A549 (cell line): ENCODE measurements around the gene PSMA7. TPM values are rescaled to one million over a fixed set of nuclear protein-coding genes. Genes with fewer than 3 reads are reported as not detected.

ENCODE experiments used
- ATAC-seq, 2 experiments: fragments of 200-7000 bp in 1 of 2; fragments of >200 bp in 1 of 2; cut with Nextera tagmentation in 1 of 2; cut with Tn5 transposase in 1 of 2; 3 replicates each; pipeline versions ENCODE4 v1.8.0 to v1.9.1; 2018 to 2020; ENCODE audit warnings: mild to moderate bottlenecking in 1 of 2, moderate library complexity in 1 of 2
- CTCF ChIA-PET: fragments of 300-600 bp; sonication (Branson Sonifier 250); formaldehyde crosslinking; extraction: SDS; loops from one replicate; lab custom pipeline; 2021; ENCODE audit warnings: antibody characterized with exemption, inconsistent platforms; lab: Yijun Ruan, JAX
- POLR2A ChIA-PET: fragments of 350-600 bp; formaldehyde crosslinking; extraction: SDS; loops from one replicate; lab custom pipeline; 2021; ENCODE audit warnings: antibody characterized with exemption, inconsistent platforms; lab: Yijun Ruan, JAX
- DNase-seq, 2 experiments: peaks; one replicate each; pipeline versions ENCODE4 v3.0.0 to v3.0.0-alpha.2; 2011 to 2016; ENCODE audit warnings: low read depth in 1 of 2, low spot score in 1 of 2
- FAIRE-seq: peaks from 2 replicates; lab custom pipeline; 2011; peaks lifted over from hg19 to GRCh38; lab: Jason Lieb, UNC
- H3K27ac ChIP-seq, 2 experiments: fragments of >200 bp; sonication (Bioruptor Twin); formaldehyde crosslinking; 3 replicates each; pipeline ENCODE4 v1.5.1; 2016 to 2017
- H3K4me1 ChIP-seq: fragments of >200 bp; sonication (Bioruptor Twin); formaldehyde crosslinking; 3 replicates; pipeline ENCODE4 v1.6.1; 2016
- H3K4me2 ChIP-seq: fragments of >200 bp; sonication (Bioruptor Twin); formaldehyde crosslinking; 3 replicates; pipeline ENCODE4 v1.6.1; 2016
- H3K4me3 ChIP-seq: fragments of >200 bp; sonication (Bioruptor Twin); formaldehyde crosslinking; 3 replicates; pipeline ENCODE4 v1.5.1; 2016
- H3K9me3 ChIP-seq: fragments of >200 bp; sonication (Bioruptor Twin); formaldehyde crosslinking; 3 replicates; pipeline ENCODE4 v1.6.1; 2016
- ATOH8 ChIP-seq: fragments of 250-450 bp; sonication (Bioruptor Pico); IDR thresholded peaks from 2 replicates; pipeline ENCODE4 v1.5.0; 2020; ENCODE audit warnings: low read depth, mild to moderate bottlenecking, moderate library complexity
- CEBPB ChIP-seq, 2 experiments: fragments of >200 bp in 1 of 2; sonication (Bioruptor Twin) in 1 of 2; formaldehyde crosslinking in 1 of 2; IDR thresholded peaks; 2 replicates each; pipeline ENCODE4 v1.6.1; 2012 to 2016
- CHD2 ChIP-seq: fragments of 150-350 bp; IDR thresholded peaks from 2 replicates; pipeline ENCODE4 v1.6.1; 2014; ENCODE audit warnings: low read length; ENCODE audit not compliant: partially characterized antibody
- EHMT2 ChIP-seq: fragments of 200-600 bp; sonication (generic); IDR thresholded peaks from 2 replicates; pipeline ENCODE4 v1.6.1; 2016; ENCODE audit warnings: antibody characterized with exemption, low read depth, mild to moderate bottlenecking, moderate library complexity
- ESRRA ChIP-seq: fragments of 150-350 bp; IDR thresholded peaks from 2 replicates; pipeline ENCODE4 v1.6.1; 2014; ENCODE audit warnings: mild to moderate bottlenecking, low read length, borderline replicate concordance
- FOXS1 ChIP-seq: fragments of 250-450 bp; sonication (Bioruptor Pico); IDR thresholded peaks from 2 replicates; pipeline ENCODE4 v1.5.0; 2020; ENCODE audit warnings: mild to moderate bottlenecking, moderate library complexity
- GATA3 ChIP-seq: IDR thresholded peaks from 2 replicates; pipeline ENCODE4 v1.6.1; 2012; ENCODE audit warnings: borderline replicate concordance
- HDAC2 ChIP-seq: fragments of 200-600 bp; sonication (generic); IDR thresholded peaks from 2 replicates; pipeline ENCODE4 v1.6.1; 2016
- HES2 ChIP-seq: fragments of >200 bp; sonication (Bioruptor Twin); formaldehyde crosslinking; IDR thresholded peaks from 2 replicates; pipeline ENCODE4 v1.6.1; 2016
- HOXA7 ChIP-seq: fragments of 250-450 bp; sonication (Bioruptor Pico); IDR thresholded peaks from 2 replicates; pipeline ENCODE4 v1.5.0; 2020; ENCODE audit warnings: mild to moderate bottlenecking, moderate library complexity
- HOXB5 ChIP-seq: fragments of 250-450 bp; sonication (Bioruptor Pico); IDR thresholded peaks from 2 replicates; pipeline ENCODE4 v1.5.0; 2020; ENCODE audit warnings: mild to moderate bottlenecking, moderate library complexity
- JUNB ChIP-seq: fragments of >200 bp; sonication (Bioruptor Twin); formaldehyde crosslinking; IDR thresholded peaks from 2 replicates; pipeline ENCODE4 v1.6.1; 2016
- MAZ ChIP-seq: fragments of 150-350 bp; IDR thresholded peaks from 2 replicates; pipeline ENCODE4 v1.6.1; 2014; ENCODE audit warnings: antibody characterized with exemption, low read depth, low read length, borderline replicate concordance
- NFE2L2 ChIP-seq: fragments of 150-350 bp; conservative IDR thresholded peaks from 2 replicates; pipeline ENCODE4 v1.6.1; 2014; ENCODE audit warnings: low read length
- PBX3 ChIP-seq: IDR thresholded peaks from 2 replicates; pipeline ENCODE4 v1.6.1; 2012
- PHF8 ChIP-seq: fragments of 200-600 bp; sonication (generic); IDR thresholded peaks from 2 replicates; pipeline ENCODE4 v1.6.1; 2016; ENCODE audit warnings: low read depth, mild to moderate bottlenecking, antibody characterized with exemption, moderate library complexity, borderline replicate concordance
- RARB ChIP-seq: fragments of 250-450 bp; sonication (Bioruptor Pico); IDR thresholded peaks from 2 replicates; pipeline ENCODE4 v1.8.0; 2021; ENCODE audit warnings: mild to moderate bottlenecking, moderate library complexity
- RCOR1 ChIP-seq: fragments of 150-350 bp; IDR thresholded peaks from 2 replicates; pipeline ENCODE4 v1.6.1; 2014; ENCODE audit warnings: antibody characterized with exemption, low read length, low read depth
- RFX5 ChIP-seq: fragments of 450-650 bp; IDR thresholded peaks from 2 replicates; pipeline ENCODE4 v1.7.1; 2014; ENCODE audit warnings: antibody characterized with exemption, mild to moderate bottlenecking, moderate library complexity
- SMC3 ChIP-seq: fragments of >200 bp; sonication (Bioruptor Twin); formaldehyde crosslinking; IDR thresholded peaks from 3 replicates; pipeline ENCODE4 v1.6.1; 2018; ENCODE audit warnings: inconsistent platforms
- TP53 ChIP-seq: fragments of 250-450 bp; sonication (Bioruptor Pico); IDR thresholded peaks from 2 replicates; pipeline ENCODE4 v1.5.0; 2021; ENCODE audit warnings: mild to moderate bottlenecking, moderate library complexity
- ZC3H11A ChIP-seq: fragments of 450-650 bp; IDR thresholded peaks from 2 replicates; pipeline ENCODE4 v1.6.1; 2014; ENCODE audit warnings: antibody characterized with exemption, mild to moderate bottlenecking
- ZSCAN20 ChIP-seq: fragments of 250-450 bp; sonication (Bioruptor Pico); IDR thresholded peaks from 2 replicates; pipeline ENCODE4 v1.8.0; 2022; ENCODE audit warnings: mild to moderate bottlenecking, moderate library complexity
- WGBS: methylation state at CpG from one replicate; pipeline ENCODE4 v1.1.6; 2017; ENCODE audit errors: missing lambda C conversion rate; 5-methylcytosine and 5-hydroxymethylcytosine counted together
- polyA plus RNA-seq, 4 experiments: library from polyadenylated mRNA; depleted of rRNA in 3 of 4; stranded (reverse); fragments of >200 nt; fragmentation: RNase III in 1 of 4; extraction: RNeasy Plus Mini Kit Qiagen cat#74134 plus additional on column Dnase treatment in 1 of 4; gene quantifications; 2 replicates in 3 of 4; 3 replicates in 1 of 4; pipeline ENCODE4 v1.2.3, GENCODE V29; 2011 to 2017
- TF ChIP-seq, protein P1 (sequence below): IDR thresholded peaks from 2 replicates; pipeline ENCODE4 v1.6.1; 2012; ENCODE audit warnings: low read depth, borderline replicate concordance

Gene PSMA7
- polyA plus RNA-seq, 2 of the 4 experiments (the other 2 are of a cell fraction), result 511 to 562 TPM

DNA sequence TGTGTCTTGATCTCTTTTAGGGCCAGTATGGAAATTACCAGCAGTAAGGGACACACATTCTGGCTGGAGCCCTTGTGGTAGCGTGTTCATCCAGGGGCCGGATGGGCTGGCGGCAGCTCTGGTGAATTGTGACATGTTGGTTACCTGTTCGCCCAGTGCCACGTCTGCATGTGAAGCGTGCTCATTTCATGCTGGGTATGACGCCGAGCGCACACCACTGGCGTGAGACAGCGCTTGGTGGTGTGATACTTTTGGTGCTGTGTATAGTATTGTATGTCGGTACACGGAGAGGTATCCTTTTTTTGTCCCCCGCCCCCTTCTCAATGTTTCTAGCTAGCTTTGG lies 35.9 kb upstream of the PSMA7 start:
- 94% methylated on average over 14 of the region's 14 CpGs for WGBS
- CTCF ChIA-PET, result no interaction called here
- ATAC-seq (no peak), FAIRE-seq (no peak)
- no peak overlapping the region for H3K4me2 ChIP-seq
- H3K4me1 ChIP-seq, result peaks cover 10% of the 10 kb centered on the region; the same call in 2 of the 3 replicates
- H3K27ac ChIP-seq, result no peak overlapping the region
- POLR2A ChIA-PET, result no interaction called here
- TF ChIP-seq RARB (CRISPR knock-in tag) (no peak), PHF8 (no peak), CEBPB (IDR thresholded peaks at IDR 0.05) (no peak), RCOR1 (no peak), TP53 (CRISPR knock-in tag) (no peak), JUNB (no peak)
- TF ChIP-seq, all 56 proteins: peak for 0
- H3K4me3 ChIP-seq, result no peak overlapping the region
- H3K9me3 ChIP-seq, result no peaks in the 10 kb centered on the region
- no peak for DNase-seq

DNA sequence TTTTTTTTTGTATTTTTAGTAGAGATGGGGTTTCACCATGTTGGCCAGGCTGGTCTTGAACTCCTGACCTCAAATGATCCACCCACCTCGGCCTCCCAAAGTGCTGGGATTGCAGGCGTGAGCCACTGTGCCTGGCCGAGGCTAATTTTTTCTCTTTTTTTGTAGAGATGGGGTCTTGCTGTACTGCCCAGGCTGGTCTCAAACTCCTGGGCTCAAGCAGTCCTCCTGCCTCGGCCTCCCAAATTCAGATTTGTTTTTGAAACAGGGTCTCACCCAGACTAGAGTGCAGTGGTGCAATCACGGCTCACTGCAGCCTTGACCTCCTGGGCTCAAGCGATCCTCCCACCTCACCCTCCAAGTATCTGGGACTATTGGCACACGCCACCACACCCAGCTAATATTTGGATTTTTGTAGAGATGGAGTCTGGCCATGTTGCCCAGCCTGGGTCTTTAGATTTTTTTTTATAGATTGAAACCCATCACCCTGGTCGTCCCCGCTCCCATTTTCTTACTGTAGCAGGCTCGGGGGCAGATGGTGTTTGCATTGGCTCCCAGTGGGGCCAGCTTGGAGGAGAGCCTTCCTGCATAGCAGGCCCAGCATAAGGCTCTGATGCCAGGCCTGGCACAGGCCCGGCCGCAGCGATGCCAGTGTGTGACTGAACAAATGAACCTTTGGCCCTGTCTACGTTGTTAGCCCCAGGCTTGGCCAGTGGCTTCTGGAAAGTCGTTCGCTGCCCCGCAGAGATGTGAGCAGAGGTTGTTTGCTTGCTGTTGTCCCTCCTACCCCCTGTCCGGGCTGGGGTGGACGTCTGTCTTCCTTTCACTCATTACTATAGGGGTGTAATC lies 35.3 kb upstream of the PSMA7 start:
- TF ChIP-seq FOXS1 (CRISPR knock-in tag) (no peak), HOXB5 (no peak), PBX3 (no peak), PHF8 (no peak), RFX5 (no peak), EHMT2 (no peak), ZC3H11A (no peak), CHD2 (no peak), ESRRA (no peak), MAZ (no peak), HOXA7 (CRISPR knock-in tag) (no peak), HES2 (no peak), SMC3 (no peak), ZSCAN20 (CRISPR knock-in tag) (no peak), NFE2L2 (no peak), HDAC2 (no peak), GATA3 (no peak), RCOR1 (no peak), ATOH8 (no peak)
- TF ChIP-seq, protein P1, sequence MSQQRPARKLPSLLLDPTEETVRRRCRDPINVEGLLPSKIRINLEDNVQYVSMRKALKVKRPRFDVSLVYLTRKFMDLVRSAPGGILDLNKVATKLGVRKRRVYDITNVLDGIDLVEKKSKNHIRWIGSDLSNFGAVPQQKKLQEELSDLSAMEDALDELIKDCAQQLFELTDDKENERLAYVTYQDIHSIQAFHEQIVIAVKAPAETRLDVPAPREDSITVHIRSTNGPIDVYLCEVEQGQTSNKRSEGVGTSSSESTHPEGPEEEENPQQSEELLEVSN, result no peak
- H3K4me2 ChIP-seq, result no peak overlapping the region
- H3K9me3 ChIP-seq, result no peaks in the 10 kb centered on the region
- ChIA-PET CTCF (no interaction called here), POLR2A (no interaction called here)
- FAIRE-seq, result no peak
- no peak for ATAC-seq
- H3K4me1 ChIP-seq, result peaks cover 6% of the 10 kb centered on the region; the same call in 2 of the 3 replicates
- no peak for DNase-seq
- no peak overlapping the region for H3K4me3 ChIP-seq
- H3K27ac ChIP-seq, result no peak overlapping the region
- WGBS, result 91% methylated on average over 19 of the region's 19 CpGs
